Measurements from ENCODE around the gene REXO1.
A peak's percentile ranks its signal among the peaks of the same experiment; 100 is the strongest.

REXO1 gene

DNA sequence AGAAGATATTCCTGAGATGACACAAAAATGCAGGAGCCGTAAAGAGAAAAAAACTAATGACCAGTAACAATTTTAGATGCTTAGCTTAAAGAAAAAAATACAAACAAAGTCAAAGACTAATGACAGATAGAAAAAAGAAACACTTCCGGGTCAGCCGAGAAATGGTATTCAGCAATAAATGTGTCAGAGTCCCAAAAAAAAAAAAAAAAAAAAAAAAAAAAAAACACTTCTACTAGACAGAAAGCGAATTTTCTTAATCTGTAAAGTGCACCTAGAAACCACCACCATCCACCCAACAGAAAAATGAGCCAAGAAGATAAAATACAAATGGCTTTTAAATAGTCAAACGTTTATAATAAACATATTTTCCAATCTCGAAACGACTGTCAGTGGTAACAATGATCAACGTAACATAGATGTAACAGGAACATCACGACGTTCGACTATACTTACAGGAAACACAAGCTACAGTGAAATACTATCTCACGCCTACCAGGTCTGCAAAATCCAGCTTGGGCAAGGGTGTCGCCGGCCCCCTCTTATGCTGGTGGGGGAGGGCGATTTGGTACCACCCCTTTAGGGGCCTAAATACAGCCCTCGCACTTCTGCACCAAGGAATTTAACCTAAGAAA, 26.4 kb upstream of the REXO1 start (continued):
- no peak for TF ChIP-seq ZNF600 (tag by site-specific recombination; IDR thresholded peaks at IDR 0.05)
- TF ChIP-seq ZNF280C (tag by site-specific recombination; IDR thresholded peaks at IDR 0.05) = no peak
- TF ChIP-seq TSHZ1 (tag by site-specific recombination; IDR thresholded peaks at IDR 0.05; ENCODE audit: borderline replicate concordance) = no peak
- no peak for TF ChIP-seq ZNF157 (tag by site-specific recombination; IDR thresholded peaks at IDR 0.05)
- TF ChIP-seq ZXDB (tag by site-specific recombination; IDR thresholded peaks at IDR 0.05) = no peak
- TF ChIP-seq ZNF521 (tag by site-specific recombination; IDR thresholded peaks at IDR 0.05) = no peak
- no peak for TF ChIP-seq PBX3 (CRISPR knock-in tag; IDR thresholded peaks at IDR 0.05)
- TF ChIP-seq ZNF398 (tag by site-specific recombination; IDR thresholded peaks at IDR 0.05) = no peak
- TF ChIP-seq ZFHX2 (tag by site-specific recombination; conservative IDR thresholded peaks at IDR 0.05) = peak; percentile 53
- TF ChIP-seq OSR2 (tag by site-specific recombination; IDR thresholded peaks at IDR 0.05) = no peak
- no peak for TF ChIP-seq ELK4 (IDR thresholded peaks at IDR 0.05; ENCODE audit: borderline replicate concordance, low read depth, low read length)
- TF ChIP-seq GLI4 (tag by site-specific recombination; IDR thresholded peaks at IDR 0.05) = no peak
- no peak for TF ChIP-seq YY1 (tag by site-specific recombination; IDR thresholded peaks at IDR 0.05)
- no peak for TF ChIP-seq ZBTB20 (tag by site-specific recombination; IDR thresholded peaks at IDR 0.05)
- no peak for TF ChIP-seq ZNF132 (tag by site-specific recombination; IDR thresholded peaks at IDR 0.05; ENCODE audit: borderline replicate concordance)
- TF ChIP-seq ZNF214 (tag by site-specific recombination; IDR thresholded peaks at IDR 0.05; ENCODE audit: borderline replicate concordance) = no peak
- TF ChIP-seq, protein P1, sequence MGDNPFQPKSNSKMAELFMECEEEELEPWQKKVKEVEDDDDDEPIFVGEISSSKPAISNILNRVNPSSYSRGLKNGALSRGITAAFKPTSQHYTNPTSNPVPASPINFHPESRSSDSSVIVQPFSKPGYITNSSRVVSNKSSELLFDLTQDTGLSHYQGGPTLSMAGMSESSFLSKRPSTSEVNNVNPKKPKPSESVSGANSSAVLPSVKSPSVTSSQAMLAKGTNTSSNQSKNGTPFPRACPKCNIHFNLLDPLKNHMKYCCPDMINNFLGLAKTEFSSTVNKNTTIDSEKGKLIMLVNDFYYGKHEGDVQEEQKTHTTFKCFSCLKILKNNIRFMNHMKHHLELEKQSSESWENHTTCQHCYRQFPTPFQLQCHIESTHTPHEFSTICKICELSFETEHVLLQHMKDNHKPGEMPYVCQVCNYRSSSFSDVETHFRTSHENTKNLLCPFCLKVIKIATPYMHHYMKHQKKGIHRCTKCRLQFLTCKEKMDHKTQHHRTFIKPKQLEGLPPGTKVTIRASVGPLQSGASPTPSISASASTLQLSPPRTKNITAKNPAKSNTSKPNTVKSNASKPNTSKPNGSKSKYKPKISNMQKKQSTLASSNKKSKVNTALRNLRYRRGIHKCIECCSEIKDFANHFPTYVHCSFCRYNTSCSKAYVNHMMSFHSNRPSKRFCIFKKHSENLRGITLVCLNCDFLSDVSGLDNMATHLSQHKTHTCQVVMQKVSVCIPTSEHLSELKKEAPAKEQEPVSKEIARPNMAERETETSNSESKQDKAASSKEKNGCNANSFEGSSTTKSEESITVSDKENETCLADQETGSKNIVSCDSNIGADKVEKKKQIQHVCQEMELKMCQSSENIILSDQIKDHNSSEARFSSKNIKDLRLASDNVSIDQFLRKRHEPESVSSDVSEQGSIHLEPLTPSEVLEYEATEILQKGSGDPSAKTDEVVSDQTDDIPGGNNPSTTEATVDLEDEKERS (tag by site-specific recombination; IDR thresholded peaks at IDR 0.05) = no peak
- TF ChIP-seq, protein P2, sequence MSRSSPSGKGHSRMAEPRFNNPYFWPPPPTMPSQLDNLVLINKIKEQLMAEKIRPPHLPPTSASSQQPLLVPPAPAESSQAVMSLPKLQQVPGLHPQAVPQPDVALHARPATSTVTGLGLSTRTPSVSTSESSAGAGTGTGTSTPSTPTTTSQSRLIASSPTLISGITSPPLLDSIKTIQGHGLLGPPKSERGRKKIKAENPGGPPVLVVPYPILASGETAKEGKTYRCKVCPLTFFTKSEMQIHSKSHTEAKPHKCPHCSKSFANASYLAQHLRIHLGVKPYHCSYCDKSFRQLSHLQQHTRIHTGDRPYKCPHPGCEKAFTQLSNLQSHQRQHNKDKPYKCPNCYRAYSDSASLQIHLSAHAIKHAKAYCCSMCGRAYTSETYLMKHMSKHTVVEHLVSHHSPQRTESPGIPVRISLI (tag by site-specific recombination; IDR thresholded peaks at IDR 0.05) = peak; percentile 100
- TF ChIP-seq ZNF426 (tag by site-specific recombination; IDR thresholded peaks at IDR 0.05) = no peak
- no peak for TF ChIP-seq ZNF184 (tag by site-specific recombination; IDR thresholded peaks at IDR 0.05)
- TF ChIP-seq, protein P3, sequence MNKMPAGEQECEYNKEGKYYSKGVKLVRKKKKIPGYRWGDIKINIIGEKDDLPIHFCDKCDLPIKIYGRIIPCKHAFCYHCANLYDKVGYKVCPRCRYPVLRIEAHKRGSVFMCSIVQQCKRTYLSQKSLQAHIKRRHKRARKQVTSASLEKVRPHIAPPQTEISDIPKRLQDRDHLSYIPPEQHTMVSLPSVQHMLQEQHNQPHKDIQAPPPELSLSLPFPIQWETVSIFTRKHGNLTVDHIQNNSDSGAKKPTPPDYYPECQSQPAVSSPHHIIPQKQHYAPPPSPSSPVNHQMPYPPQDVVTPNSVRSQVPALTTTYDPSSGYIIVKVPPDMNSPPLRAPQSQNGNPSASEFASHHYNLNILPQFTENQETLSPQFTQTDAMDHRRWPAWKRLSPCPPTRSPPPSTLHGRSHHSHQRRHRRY (tag by site-specific recombination; IDR thresholded peaks at IDR 0.05) = no peak
- no peak for TF ChIP-seq ZNF239 (tag by site-specific recombination; IDR thresholded peaks at IDR 0.05)
- TF ChIP-seq ZIC2 (tag by site-specific recombination; IDR thresholded peaks at IDR 0.05) = no peak
- no peak for TF ChIP-seq ZNF23 (tag by site-specific recombination; IDR thresholded peaks at IDR 0.05; ENCODE audit: borderline replicate concordance)

All from HEK293 (cell line).